DOHH2 (cell line): ENCODE data around the gene TBX6.

ENCODE experiments used
- H3F3A ChIP-seq: fragments of 200-600 bp; sonication (generic), shearing (Covaris generic); 2 replicates; pipeline ENCODE4 v1.6.0; 2016; ENCODE audit warnings: antibody characterized with exemption, mild to moderate bottlenecking; ENCODE audit not compliant: control insufficient read depth, insufficient read depth
- H3K27ac ChIP-seq: fragments of 200-600 bp; sonication (generic); 2 replicates; pipeline ENCODE4 v1.5.1; 2014; ENCODE audit warnings: low read depth, mild to moderate bottlenecking, low read length, moderate library complexity
- H3K27me3 ChIP-seq: fragments of 200-600 bp; sonication (generic); 2 replicates; pipeline ENCODE4 v1.6.1; 2014; ENCODE audit warnings: mild to moderate bottlenecking, low read length, mixed read lengths; ENCODE audit not compliant: control insufficient read depth
- H3K36me3 ChIP-seq: fragments of 200-600 bp; sonication (generic); 2 replicates; pipeline ENCODE4 v1.6.1; 2014; ENCODE audit warnings: mild to moderate bottlenecking, low read length, moderate library complexity, mixed read lengths; ENCODE audit not compliant: control insufficient read depth
- H3K4me1 ChIP-seq: fragments of 200-600 bp; sonication (generic); 2 replicates; pipeline ENCODE4 v1.6.1; 2014; ENCODE audit warnings: mild to moderate bottlenecking, low read length, mixed read lengths; ENCODE audit not compliant: control insufficient read depth
- H3K4me2 ChIP-seq: fragments of 200-600 bp; sonication (generic); 2 replicates; pipeline ENCODE4 v1.6.0; 2014; ENCODE audit warnings: mild to moderate bottlenecking, low read length, moderate library complexity
- H3K4me3 ChIP-seq: fragments of 200-600 bp; sonication (generic); 2 replicates; pipeline ENCODE4 v1.5.1; 2014; ENCODE audit warnings: mild to moderate bottlenecking, low read length, mixed read lengths
- H3K79me2 ChIP-seq: fragments of 200-600 bp; sonication (generic); 2 replicates; pipeline ENCODE4 v1.6.1; 2014; ENCODE audit warnings: mild to moderate bottlenecking, low read length, mixed read lengths; ENCODE audit not compliant: control insufficient read depth
- H3K9me2 ChIP-seq: fragments of 200-600 bp; sonication (generic); replicated peaks from 2 replicates; pipeline ENCODE4 v1.6.1; 2014; ENCODE audit warnings: mild to moderate bottlenecking, low read length, mixed read lengths; ENCODE audit not compliant: control insufficient read depth
- H3K9me3 ChIP-seq: fragments of 200-600 bp; sonication (generic); 2 replicates; pipeline ENCODE4 v1.6.1; 2014; ENCODE audit warnings: antibody characterized with exemption, low read length, mixed read lengths; ENCODE audit not compliant: control insufficient read depth, insufficient read depth
- H4K20me1 ChIP-seq: fragments of 200-600 bp; sonication (generic); 2 replicates; pipeline ENCODE4 v1.6.0; 2014; ENCODE audit warnings: low read depth, mild to moderate bottlenecking, antibody characterized with exemption, low read length, moderate library complexity; ENCODE audit not compliant: control insufficient read depth, insufficient read depth
- EZH2phosphoT487 ChIP-seq: fragments of 200-600 bp; sonication (generic); IDR thresholded peaks from 2 replicates; pipeline ENCODE4 v1.6.1; 2017; ENCODE audit warnings: borderline replicate concordance, mild to moderate bottlenecking, antibody characterized with exemption, low read length, moderate library complexity, mixed read lengths
- TF ChIP-seq, protein P1 (sequence below): fragments of 200-600 bp; sonication (generic); IDR thresholded peaks from one replicate; pipeline ENCODE4 v1.5.1; 2014; ENCODE audit warnings: antibody characterized with exemption, mild to moderate bottlenecking, low read depth, low read length; ENCODE audit not compliant: poor library complexity, severe bottlenecking

Gene TBX6

DNA sequence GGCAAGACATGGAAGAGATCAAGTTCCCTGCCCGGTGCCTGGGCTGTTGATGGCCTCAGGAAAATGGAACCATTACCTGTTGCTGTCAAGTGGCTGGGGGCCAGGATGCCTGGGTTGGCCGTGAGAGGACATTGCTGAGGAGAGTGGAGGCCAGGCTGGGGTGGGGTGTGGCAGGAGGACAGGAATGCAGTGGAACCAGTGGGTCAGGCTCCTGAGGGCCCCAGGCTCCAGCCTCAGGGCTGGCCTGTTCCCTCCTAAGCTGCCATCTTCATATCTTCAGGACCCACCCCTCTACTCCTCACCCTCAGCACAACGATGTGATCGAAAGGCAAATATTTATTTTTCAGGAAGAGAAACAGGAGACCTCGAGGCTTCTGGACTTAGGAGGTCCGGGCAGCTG is 12.8 kb upstream of the TBX6 start:
- Histone ChIP-seq H3K79me2 (no peaks in the 10 kb centered on the region), H3K4me3 (no peak overlapping the region), H3K27me3 (no peaks in the 10 kb centered on the region), H3K27ac (no peak overlapping the region), H3F3A (no peaks in the 10 kb centered on the region), H3K4me1 (no peaks in the 10 kb centered on the region), H3K9me2 (no peaks in the 10 kb centered on the region), H3K36me3 (no peaks in the 10 kb centered on the region; the same call in 1 of the 2 replicates), H3K9me3 (no peaks in the 10 kb centered on the region), H3K4me2 (no peak overlapping the region), H4K20me1 (no peaks in the 10 kb centered on the region)
- TF ChIP-seq, protein P1, sequence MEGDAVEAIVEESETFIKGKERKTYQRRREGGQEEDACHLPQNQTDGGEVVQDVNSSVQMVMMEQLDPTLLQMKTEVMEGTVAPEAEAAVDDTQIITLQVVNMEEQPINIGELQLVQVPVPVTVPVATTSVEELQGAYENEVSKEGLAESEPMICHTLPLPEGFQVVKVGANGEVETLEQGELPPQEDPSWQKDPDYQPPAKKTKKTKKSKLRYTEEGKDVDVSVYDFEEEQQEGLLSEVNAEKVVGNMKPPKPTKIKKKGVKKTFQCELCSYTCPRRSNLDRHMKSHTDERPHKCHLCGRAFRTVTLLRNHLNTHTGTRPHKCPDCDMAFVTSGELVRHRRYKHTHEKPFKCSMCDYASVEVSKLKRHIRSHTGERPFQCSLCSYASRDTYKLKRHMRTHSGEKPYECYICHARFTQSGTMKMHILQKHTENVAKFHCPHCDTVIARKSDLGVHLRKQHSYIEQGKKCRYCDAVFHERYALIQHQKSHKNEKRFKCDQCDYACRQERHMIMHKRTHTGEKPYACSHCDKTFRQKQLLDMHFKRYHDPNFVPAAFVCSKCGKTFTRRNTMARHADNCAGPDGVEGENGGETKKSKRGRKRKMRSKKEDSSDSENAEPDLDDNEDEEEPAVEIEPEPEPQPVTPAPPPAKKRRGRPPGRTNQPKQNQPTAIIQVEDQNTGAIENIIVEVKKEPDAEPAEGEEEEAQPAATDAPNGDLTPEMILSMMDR, result no peak
- no peak for TF ChIP-seq EZH2phosphoT487

DNA sequence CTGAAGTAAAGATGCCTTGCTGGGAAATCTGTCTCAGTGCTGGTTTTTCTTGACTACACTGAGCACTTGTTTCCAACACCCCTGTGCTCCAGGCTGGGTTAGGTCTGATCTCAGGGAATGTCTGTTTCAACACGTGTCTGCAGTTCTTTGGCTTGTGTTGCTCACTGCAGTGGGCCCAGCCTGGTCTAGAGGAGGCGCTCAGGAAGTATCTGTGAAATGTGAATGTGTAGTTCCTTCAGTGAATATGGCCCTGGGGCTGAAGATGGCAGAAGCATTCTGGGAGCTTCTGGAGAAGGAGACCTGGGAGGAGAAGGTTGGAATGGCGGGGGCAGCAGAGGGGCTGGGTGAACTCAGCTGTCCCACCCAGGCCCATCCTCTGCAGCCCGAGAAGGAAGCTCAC is 12.4 kb upstream of the TBX6 start:
- no peaks in the 10 kb centered on the region for H3K9me2 ChIP-seq

DNA sequence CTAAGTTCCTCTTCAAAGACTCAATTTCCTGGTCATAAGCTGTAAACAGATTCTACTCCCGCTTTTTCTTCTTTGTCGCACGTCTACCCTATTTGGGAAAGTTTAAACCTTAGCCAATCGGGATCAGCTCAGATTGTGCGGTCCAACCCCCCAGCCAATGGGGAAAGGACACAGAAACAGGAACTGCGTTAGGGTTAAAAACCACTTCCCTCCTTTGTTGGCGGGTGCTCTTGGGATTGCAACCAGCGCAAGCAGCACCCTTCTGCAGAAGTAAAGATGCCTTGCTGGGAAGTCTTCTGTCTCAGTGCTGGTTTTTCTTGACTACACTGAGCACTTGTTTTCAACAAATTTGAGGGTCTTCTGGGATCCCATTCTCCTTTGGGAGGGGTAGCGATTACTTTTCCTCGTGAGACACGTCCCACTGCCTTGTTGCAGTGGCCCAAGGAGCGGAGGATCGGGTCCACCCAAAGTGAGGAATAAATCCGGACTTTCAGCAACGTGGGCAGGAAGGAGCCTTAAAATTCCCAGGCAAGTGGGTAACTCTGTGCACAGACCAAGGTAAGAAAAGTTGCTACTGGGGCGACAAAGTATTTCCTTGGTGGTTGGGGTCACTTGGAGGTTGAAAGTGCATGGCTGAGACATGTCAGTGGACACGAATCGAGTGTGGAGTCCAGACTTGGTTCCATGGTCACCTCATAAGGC is 5.3 kb upstream of the TBX6 start:
- H3K4me1 ChIP-seq, result peaks cover 41% of the 10 kb centered on the region
- H3K36me3 ChIP-seq, result peaks cover 15% of the 10 kb centered on the region
- peak overlapping the region; percentile 96 for H3K4me2 ChIP-seq
- H3F3A ChIP-seq, result peaks cover 13% of the 10 kb centered on the region
- peak overlapping the region; percentile 68 for H3K27ac ChIP-seq
- no peaks in the 10 kb centered on the region for H4K20me1 ChIP-seq
- peak overlapping the region; percentile 81 for H3K4me3 ChIP-seq
- no peaks in the 10 kb centered on the region for H3K27me3 ChIP-seq
- H3K9me2 ChIP-seq, result no peaks in the 10 kb centered on the region
- no peak for TF ChIP-seq EZH2phosphoT487
- TF ChIP-seq, protein P1, result no peak
- H3K79me2 ChIP-seq, result no peaks in the 10 kb centered on the region
- peaks cover 22% of the 10 kb centered on the region for H3K9me3 ChIP-seq

More for the DNA sequence above, 12.4 kb upstream of the TBX6 start:
- Histone ChIP-seq H3K36me3 (no peaks in the 10 kb centered on the region; the same call in 1 of the 2 replicates), H3K9me3 (no peaks in the 10 kb centered on the region), H3K4me2 (no peak overlapping the region), H3K27me3 (no peaks in the 10 kb centered on the region), H3K79me2 (no peaks in the 10 kb centered on the region), H3K4me1 (no peaks in the 10 kb centered on the region), H3K4me3 (no peak overlapping the region), H3K27ac (no peak overlapping the region), H4K20me1 (no peaks in the 10 kb centered on the region), H3F3A (no peaks in the 10 kb centered on the region)
- no peak for TF ChIP-seq EZH2phosphoT487
- TF ChIP-seq, protein P1, result no peak
